ENCODE data around the gene TNFSF11.

The TNFSF11 gene

GRCh38 chr13:42612021-42612765 is 38.2 kb downstream of the TNFSF11 start:
- Histone ChIP-seq H3K9me2 (replicated peaks; ENCODE audit: insufficient read depth, low read length) (no peaks in the 10 kb centered on the region), H3K9me3 (replicated peaks; ENCODE audit: insufficient read depth, low read length) (no peaks in the 10 kb centered on the region), H3K79me2 (ENCODE audit: low read length) (no peaks in the 10 kb centered on the region), H2AFZ (ENCODE audit: low read length) (no peak overlapping the region), H3K4me1 (ENCODE audit: low read length) (no peaks in the 10 kb centered on the region), H3K36me3 (replicated peaks; ENCODE audit: insufficient read depth, low read length) (no peaks in the 10 kb centered on the region), H3K4me2 (ENCODE audit: low read depth, low read length) (no peak overlapping the region), H4K20me1 (ENCODE audit: insufficient read depth, low read length) (no peaks in the 10 kb centered on the region), H3K9ac (ENCODE audit: low read length) (no peak overlapping the region), H3F3A (ENCODE audit: insufficient read depth, low read length) (no peaks in the 10 kb centered on the region), H3K4me3 (ENCODE audit: low read length) (no peak overlapping the region), H3K27ac (ENCODE audit: low read length) (no peak overlapping the region), H3K27me3 (replicated peaks; ENCODE audit: insufficient read depth, low read length) (no peaks in the 10 kb centered on the region)
- no peak for DNase-seq
- TF ChIP-seq EZH2phosphoT487 (IDR thresholded peaks at IDR 0.05; ENCODE audit: low read length) (no peak), EZH2 (optimal IDR thresholded peaks at IDR 0.05; ENCODE audit: low read depth, low read length) (no peak), CTCF (IDR thresholded peaks at IDR 0.05; ENCODE audit: low read length) (no peak)

- no peak for DNase-seq
- Histone ChIP-seq H3K27me3 (replicated peaks; ENCODE audit: insufficient read depth, low read length) (no peaks in the 10 kb centered on the region), H4K20me1 (ENCODE audit: insufficient read depth, low read length) (no peaks in the 10 kb centered on the region), H3K79me2 (ENCODE audit: low read length) (no peaks in the 10 kb centered on the region), H3F3A (ENCODE audit: insufficient read depth, low read length) (no peaks in the 10 kb centered on the region), H2AFZ (ENCODE audit: low read length) (no peak overlapping the region), H3K9ac (ENCODE audit: low read length) (no peak overlapping the region), H3K36me3 (replicated peaks; ENCODE audit: insufficient read depth, low read length) (no peaks in the 10 kb centered on the region), H3K27ac (ENCODE audit: low read length) (no peak overlapping the region), H3K4me3 (ENCODE audit: low read length) (no peak overlapping the region), H3K4me1 (ENCODE audit: low read length) (no peaks in the 10 kb centered on the region), H3K9me2 (replicated peaks; ENCODE audit: insufficient read depth, low read length) (no peaks in the 10 kb centered on the region), H3K9me3 (replicated peaks; ENCODE audit: insufficient read depth, low read length) (no peaks in the 10 kb centered on the region), H3K4me2 (ENCODE audit: low read depth, low read length) (no peak overlapping the region)
- TF ChIP-seq EZH2 (optimal IDR thresholded peaks at IDR 0.05; ENCODE audit: low read depth, low read length) (no peak), CTCF (IDR thresholded peaks at IDR 0.05; ENCODE audit: low read length) (no peak), EZH2phosphoT487 (IDR thresholded peaks at IDR 0.05; ENCODE audit: low read length) (no peak)
These were observed 40.6 kb downstream of the TNFSF11 start for GRCh38 chr13:42614436-42615035.

GRCh38 chr13:42615691-42616090 is 41.7 kb downstream of the TNFSF11 start:
- no peaks in the 10 kb centered on the region for H3F3A ChIP-seq (ENCODE audit: insufficient read depth, low read length)
- H3K9me3 ChIP-seq (replicated peaks; ENCODE audit: insufficient read depth, low read length) = no peaks in the 10 kb centered on the region
- H3K4me3 ChIP-seq (ENCODE audit: low read length) = no peak overlapping the region
- no peaks in the 10 kb centered on the region for H3K9me2 ChIP-seq (replicated peaks; ENCODE audit: insufficient read depth, low read length)
- H4K20me1 ChIP-seq (ENCODE audit: insufficient read depth, low read length) = no peaks in the 10 kb centered on the region
- no peaks in the 10 kb centered on the region for H3K4me1 ChIP-seq (ENCODE audit: low read length)
- H3K4me2 ChIP-seq (ENCODE audit: low read depth, low read length) = no peak overlapping the region
- H3K36me3 ChIP-seq (replicated peaks; ENCODE audit: insufficient read depth, low read length) = no peaks in the 10 kb centered on the region
- no peak overlapping the region for H3K9ac ChIP-seq (ENCODE audit: low read length)
- H2AFZ ChIP-seq (ENCODE audit: low read length) = no peak overlapping the region
- H3K27ac ChIP-seq (ENCODE audit: low read length) = no peak overlapping the region
- H3K79me2 ChIP-seq (ENCODE audit: low read length) = no peaks in the 10 kb centered on the region
- TF ChIP-seq EZH2 (optimal IDR thresholded peaks at IDR 0.05; ENCODE audit: low read depth, low read length) (no peak), EZH2phosphoT487 (IDR thresholded peaks at IDR 0.05; ENCODE audit: low read length) (no peak), CTCF (IDR thresholded peaks at IDR 0.05; ENCODE audit: low read length) (no peak)
- no peak for DNase-seq
- H3K27me3 ChIP-seq (replicated peaks; ENCODE audit: insufficient read depth, low read length) = no peaks in the 10 kb centered on the region
